ENCODE data around the gene CDKAL1.

Gene CDKAL1

DNA sequence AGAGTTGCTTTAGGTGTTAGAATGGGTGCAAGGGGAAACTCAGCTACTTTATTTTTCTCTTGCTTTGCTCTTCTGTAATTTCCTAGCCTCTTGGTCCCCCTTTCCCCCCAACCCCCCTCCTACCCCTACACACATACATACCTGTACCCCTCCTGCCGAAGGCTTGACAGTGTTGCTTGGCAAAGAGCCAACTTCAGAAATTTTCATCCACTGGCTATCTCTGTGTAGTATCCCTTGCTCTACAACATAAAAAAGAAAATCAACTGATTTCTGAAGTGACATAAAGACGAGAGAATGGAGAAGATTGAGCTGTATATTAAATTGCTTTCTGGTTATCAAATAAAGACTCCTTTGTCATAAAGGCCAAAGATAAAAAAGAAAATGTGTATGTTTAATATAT lies 561.2 kb downstream of the CDKAL1 start:
- no peak for DNase-seq

DNA sequence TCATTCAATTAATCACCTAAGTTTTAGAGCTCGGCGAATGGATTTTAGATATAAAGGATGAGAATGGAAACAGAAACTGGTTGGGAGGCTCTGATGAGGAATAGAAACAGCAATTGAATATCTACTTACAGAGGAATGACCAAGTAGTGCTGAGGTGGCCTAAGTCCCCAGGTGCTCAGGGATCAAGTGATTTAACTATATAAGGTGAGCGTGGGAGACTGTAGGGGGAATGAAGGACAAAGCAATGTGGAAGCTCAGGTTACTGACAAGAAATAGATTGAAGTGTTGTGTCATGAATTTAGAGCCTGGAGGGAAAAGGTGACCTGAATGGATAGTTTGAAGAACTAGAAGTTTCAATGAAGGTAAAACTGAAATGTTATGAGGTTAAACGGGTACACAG lies 563.9 kb downstream of the CDKAL1 start:
- no peak for DNase-seq

DNA sequence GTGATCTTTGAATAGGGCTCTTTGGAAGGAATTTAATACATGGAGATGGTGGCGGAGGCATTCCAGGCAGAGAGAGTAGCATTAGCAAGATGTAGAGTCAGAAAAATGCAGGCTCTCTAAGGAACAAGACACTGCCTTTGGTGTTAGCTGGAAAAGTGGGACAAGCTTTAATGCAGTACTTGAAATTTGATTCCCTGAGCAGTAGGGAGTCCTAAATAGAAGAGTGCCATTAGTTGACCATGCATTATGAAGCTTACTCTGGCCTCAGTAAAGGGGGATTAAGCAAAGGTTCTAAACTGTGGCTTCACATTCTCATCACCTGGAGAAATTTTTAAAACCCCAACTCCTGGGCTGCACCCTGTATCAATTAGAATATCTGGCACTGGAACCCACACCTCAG lies 564.5 kb downstream of the CDKAL1 start:
- DNase-seq, result no peak

DNA sequence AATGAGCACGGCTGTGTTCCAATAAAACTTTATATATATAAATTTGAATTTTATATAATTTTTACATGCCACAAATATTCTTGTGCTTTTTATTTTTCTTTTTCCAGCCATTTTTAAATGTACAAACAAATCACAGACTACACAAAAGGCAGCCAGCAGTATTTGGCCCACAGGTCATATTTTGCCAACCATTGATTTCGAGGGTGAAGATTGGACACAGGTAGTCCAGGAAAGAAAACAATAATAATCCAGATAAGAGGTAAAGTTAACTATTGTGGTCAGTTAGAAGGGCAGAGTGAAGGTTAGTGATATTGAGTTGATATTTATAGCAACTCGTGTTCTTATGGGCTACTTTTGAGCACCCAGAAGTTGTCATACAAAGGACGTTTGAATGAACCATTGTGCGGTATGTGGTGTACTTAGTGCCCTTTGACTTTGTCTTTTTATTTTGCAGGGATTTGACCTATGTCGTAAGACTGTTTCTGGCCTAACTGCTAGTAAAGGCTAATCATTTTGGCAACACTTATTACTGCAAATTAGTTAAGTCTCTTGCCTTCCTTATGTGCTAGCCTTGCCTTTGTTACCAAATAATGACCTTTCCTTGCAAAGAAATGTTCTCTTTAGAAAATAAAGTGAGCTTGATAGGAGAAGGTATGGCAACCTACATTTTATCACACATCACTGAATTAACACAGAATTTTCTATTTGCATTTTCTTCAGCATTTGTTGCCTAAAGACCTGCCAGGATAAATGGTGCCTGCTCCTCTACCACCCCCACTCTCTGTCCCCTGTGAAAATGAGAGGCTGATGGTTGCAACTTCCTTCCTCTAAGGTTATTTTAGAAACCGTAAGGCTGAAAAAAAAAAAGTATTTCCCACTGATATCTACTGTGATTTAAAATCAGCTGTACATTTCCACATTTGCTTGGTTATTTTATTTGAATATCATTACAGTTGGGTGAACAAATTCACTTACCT lies 565.4 kb downstream of the CDKAL1 start:
- DNase-seq, result no peak

DNA sequence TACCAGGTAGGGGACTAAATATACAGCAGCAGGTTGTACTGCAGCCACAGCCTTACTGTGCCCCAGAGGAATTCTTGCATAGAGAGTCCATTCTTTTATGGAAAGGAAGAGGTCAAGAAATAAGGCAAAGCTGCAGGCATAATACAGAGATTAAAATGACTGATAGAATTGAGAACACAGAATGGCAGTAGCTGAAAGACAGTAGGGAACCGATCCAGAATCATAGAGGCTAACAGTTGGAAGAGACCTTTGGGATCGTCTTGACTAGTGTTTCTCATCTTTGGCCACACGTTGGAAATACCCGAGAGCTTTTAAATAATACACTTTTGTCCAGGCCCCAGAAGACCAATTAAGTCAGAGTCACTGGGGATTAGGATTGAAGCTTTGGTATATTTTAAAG lies 566.7 kb downstream of the CDKAL1 start:
- no peak for DNase-seq

DNA sequence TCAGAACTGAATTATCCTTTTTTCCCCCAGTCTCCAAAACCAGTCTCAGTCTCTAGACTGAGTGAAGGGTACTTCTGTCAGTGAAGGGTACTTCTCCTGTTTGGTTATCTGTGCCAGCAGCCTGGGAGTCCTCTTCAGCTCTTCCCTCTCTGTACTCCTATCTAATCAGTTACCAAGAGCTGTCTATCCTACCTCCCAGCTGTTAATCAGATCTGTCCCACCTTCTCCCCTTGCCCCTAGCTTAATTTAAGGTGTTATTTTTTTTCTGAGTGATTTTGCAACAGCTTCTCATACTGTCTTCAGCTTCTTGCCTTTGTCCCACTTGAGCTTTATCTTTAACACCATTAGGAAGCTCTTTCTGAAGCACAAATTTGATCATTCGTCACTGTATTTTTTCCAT lies 567.4 kb downstream of the CDKAL1 start:
- DNase-seq, result no peak

DNA sequence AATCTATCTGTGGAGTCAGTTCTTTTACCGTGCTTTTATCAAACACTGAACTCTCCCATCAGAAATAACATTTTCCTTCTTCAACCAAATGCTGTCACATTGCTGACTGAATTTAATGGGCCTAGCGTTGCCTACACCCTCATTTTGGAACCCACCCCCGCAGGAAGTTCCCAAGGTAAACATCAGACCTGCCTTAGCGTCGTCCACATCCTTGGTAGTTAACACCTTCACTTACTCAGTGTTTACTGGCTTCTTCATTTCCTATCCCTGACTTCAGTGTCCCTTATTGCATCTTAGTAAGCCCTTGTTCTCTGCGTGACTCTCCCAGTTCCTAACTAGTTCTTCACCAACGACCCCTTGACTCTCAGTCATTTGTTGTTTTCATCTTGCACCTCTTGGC lies 567.9 kb downstream of the CDKAL1 start:
- no peak for DNase-seq

DNA sequence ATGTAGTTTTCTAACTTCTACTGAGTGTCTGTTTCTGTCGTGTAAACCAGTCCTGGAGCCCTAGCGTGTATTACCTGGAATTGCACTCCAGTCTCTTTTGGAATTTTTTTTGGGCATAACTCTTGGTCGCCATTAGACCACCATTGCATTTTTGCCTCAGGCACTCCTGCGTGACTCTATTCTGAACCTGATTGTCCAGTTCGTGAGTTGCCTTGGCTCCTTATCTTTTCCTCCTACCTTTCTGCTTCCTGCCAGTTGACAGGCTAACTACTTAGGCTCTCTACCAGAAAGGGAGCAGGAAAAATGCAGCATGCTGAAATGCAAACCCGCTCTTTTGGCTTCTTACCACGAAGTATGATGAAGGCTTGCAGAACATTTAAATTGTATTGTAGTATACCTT lies 568.4 kb downstream of the CDKAL1 start:
- no peak for DNase-seq

DNA sequence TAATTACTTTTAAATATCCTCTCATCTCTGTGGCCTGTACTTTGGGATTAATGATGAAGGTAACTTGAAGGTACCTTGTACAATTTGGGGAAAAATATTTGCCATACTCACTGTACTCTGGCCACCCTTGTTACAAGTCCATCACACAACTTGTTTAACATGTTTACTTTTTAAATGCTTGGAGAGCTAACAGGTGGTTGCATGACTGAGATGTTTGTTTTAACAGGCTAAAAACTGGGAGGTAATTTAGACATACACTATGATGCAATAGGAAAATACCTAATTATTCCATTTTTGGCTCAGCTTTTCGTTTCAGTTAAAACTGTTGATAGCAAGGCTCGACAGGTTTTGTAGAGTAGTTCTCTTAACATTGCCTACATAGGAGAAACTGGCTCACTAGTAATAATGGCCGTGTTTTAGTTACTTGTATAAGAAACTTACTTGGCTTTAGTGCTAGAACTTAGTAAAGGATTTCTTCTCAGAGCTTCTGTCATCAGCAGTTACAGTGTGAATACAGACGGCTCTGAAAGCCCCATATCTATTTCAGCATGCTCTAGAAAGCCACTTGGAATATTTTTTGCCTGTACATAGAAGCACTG lies 569.5 kb downstream of the CDKAL1 start:
- no peak for DNase-seq

DNA sequence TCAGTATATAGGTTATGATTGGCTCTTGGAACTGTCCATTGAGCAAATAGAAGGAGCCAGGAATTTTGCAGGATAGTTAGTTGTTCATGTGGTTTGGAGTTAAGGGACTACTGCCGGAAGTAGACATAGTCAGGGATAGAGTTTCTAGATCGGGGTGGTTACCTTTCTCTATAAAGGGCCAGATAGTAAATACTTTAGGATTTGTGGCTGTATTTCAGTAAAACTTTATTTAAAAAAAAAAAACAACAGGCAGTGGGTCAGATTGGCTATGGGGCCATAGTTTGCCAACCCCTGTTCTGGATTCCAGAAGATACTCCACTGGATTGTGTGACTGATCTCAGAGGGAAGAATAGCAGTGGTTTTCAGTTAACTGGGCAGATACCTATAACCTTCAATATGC lies 570.0 kb downstream of the CDKAL1 start:
- no peak for DNase-seq

DNA sequence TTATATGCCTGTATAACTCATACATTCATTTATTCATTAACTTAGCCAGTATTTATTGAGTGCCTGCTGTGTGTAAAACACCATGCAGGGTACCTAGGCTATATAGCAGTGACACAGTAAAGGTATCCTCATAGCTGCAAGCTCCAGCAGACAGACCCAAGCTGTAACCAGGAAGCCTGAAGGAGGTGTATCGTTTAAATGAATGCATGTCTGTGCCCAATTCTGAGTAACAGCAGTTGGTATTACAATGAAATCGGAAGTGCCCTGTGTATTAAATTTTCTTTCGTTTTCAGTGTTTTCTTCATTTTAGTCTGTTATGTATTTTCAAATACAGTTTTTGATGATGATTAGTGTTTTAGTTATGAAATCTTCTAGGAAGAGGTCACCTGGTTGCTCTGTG lies 573.5 kb downstream of the CDKAL1 start:
- no peak for DNase-seq

DNA sequence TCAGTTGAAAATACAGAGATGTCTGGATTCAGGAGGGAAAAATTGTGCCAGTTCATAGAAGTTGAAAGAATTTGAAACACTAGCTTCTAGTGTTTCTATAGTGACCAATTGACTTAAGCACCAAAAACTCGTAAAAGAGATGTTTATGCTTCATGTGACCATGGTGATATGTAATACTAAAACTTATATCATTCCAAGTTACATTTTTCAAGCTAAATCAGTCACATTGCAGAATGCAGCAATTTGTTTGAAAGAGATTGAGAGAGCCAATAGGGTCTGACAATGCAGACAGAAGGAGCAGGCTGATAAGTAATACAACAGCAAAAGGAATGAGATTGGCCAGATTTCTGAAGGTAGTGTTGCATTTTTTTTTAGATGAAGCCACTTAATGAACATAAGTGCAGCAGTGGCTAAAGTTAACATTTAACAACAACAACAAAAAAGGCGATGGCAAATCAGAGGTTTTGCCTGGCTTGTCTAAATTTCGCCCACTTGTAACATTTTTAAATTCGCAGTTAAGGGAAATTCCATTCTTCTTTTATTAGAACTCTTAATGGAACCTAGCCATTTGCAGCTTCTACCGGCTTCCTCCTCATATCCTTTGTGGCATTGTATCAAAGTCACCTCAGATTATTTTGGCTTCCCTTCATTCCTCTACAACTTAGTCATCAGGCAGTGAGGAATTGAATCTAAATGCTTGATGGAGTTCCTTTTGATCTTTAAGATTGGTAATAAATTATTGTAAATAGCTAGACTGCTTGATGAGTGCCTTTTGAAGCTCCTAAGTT lies 575.3 kb downstream of the CDKAL1 start:
- DNase-seq, result no peak

DNA sequence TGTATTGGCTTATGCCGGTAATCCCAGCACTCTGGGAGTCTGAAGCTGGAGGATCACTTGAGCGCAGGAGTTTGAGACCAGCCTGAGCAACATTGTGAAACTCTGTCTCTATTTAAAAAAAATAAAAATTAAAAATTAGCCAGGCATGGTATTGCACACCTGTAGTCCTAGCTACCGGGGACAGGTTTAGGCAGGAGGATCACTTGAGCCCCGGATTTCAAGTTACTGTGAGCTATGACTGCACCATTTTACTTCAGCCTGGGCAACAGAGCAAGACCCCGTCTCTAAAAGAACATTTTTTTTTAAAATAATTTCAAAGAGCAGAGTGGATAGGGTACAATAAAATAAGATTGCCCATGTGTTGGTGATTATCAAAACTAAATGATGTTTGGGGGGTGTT lies 576.4 kb downstream of the CDKAL1 start:
- DNase-seq, result no peak

DNA sequence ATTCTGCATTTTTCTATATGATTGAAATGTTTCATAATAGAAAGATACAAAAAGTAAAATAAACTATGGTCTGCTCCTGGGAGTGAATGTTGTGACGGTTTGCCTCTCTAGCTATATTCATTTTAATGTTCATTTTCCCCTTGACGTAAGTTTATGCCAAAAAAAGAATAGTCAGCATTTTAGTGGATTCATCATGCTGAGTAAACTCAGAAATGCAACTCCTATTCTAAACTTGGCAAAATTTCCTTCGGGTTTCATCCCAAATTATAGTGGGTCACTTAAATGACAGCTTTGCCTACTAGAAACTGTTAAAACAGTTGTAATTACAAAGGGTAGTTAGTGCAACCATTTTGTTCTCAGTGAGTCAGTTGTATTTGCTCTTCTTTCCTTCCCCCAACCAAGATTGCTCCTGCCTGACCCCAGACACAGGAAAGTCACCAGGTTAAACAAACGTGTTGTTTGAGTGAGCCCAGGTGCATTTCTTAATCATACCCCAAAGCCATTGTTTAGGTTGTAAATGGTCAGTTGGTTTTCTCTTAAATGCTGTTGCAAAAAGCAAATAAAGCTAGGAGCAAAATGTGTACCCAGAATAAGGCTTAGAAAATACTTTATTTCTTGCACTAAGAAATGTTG lies 577.0 kb downstream of the CDKAL1 start:
- DNase-seq, result no peak

DNA sequence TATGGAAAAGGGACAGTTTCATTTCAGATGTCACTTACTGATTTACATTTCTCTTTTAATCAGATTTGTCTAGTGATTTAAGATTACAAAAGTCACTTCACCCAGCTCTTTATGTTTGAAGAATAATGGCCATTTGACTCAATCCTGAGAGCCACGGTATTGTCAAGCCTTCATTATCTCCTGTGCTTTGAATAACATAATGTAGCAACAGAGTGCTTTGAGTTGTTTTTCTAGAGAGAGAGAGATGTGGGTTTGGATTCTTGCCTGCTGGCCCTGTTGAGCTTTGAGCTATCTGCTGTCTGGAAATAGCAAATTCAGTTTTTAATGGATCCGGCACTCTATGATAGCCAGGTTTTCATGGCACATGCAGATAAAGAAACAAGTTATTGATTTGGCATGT lies 580.9 kb downstream of the CDKAL1 start:
- DNase-seq, result no peak

DNA sequence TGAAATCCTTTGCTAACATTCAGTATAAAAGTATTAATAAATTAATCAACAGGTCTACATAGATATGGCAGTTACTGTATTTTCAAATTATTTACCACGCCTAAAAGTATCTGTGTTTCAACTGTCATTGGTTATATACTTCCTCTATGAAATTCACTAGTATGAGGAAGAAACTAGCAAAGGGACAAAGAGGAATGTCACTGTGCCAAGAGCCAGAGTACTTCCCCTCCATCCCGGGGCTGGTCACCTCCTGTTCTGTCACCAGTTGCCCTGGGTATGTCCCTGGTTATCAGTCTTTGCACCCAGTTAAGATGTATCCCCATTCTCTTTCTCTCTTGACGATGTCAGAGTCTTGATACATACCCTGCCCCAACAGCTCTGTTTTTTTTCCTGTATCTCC lies 582.5 kb downstream of the CDKAL1 start:
- no peak for DNase-seq

DNA sequence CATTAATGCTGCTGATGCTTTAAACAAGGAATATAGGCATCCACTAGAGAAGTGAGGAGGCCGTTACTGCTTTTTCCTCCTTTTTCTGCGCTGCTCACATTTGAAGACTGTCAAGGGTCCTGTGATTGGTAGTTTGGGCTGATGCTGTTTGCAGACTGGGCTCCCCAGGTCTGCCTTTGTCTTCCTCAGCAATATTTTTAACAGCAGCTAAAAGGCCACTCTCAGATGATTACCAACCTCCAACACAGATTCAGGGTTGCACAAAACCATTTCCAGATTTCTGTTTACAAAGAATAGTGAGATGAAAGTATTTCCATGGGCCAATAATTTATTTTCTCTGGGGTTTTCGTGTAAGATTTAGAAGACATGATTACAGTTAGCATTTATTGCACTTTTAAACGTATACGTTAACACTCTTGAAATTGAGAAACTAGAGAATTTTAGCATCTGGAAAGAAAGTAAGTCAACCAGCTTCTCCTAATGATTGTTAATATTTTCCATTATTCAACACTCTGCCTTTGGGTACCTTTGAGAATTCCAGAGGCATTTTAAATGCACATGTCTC lies 584.0 kb downstream of the CDKAL1 start:
- no peak for DNase-seq

DNA sequence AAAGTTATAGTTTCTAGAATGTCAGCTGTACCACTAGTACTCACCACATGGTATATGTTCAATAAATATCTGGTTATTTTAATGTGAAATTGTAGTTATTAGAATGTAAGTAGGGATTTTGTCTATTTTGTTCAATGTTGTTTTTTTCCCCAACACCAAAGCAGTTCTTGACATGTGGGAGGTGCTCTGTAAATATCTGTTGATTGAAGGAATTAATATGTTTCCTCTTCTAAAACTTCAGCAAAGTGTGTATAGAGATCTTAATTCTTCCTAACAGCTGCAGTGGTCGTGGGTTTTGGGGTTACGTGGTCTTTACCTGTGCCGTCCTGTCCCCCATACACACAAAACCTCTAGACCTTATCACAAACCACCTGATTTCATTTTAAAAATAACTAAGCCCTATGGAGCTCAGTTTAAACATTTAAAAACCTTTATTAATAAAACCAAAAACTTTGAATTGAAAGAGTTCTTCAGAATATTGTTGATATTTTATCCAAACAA lies 587.4 kb downstream of the CDKAL1 start:
- no peak for DNase-seq

DNA sequence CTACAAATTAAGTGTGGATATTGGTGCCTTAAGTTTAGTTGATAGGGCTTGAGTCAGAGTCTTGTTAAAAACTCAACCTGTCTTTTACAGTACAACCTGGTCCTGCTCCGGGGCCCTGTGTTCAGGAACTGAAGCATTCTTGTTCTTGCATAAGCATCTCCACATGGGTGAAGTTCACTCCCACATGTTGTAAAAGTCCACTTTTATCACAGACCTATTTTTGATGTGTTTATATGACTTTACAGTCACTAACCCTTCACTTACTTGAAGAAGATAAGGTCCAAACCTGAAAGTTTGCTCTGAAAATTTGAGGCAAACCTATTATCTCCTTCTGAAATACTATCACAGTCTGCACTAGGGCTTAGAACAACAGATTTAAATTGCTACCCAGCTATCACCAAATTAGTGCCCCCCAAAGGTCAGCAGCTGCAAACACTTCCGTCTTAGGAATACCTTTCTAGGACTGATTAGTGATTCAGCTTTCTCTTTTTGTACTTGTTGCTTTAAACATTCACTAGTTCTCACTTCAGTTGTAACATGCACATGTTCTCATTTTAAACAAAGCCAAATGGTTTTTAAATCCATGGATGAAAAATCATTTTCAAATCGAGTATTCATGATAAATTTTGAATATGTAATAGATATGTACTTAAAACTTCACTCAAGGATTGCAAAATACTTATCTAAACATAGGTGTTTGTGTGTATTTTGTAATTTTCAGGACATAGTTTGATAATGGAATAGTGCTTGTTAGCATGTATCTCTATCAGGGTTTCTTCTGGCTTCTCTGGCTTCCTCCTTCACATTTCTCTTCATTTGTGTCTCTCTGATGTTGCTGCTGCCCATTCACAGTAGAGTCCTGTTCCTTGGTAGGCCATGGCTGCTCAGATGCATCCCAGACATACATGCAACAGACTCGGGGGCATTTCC lies 589.5 kb downstream of the CDKAL1 start:
- no peak for DNase-seq

DNA sequence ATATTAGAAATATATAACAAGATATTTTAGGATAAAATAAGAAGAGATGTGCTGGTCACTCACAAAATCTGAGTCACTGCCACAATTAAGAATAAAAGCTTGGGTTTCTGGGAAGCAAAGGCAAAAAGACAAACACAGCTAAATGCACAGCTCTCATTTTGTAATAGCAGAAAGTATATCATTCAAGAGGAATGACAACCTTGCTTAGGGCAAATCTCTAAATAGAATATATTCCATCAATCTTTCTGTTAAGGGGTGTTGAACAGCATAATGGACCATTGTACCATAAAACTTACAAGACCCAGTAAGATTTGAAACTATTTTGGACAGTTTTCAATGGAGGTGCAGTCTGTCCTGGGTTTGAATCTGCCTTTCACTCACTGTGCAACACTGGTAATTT lies 594.3 kb downstream of the CDKAL1 start:
- DNase-seq, result no peak

DNA sequence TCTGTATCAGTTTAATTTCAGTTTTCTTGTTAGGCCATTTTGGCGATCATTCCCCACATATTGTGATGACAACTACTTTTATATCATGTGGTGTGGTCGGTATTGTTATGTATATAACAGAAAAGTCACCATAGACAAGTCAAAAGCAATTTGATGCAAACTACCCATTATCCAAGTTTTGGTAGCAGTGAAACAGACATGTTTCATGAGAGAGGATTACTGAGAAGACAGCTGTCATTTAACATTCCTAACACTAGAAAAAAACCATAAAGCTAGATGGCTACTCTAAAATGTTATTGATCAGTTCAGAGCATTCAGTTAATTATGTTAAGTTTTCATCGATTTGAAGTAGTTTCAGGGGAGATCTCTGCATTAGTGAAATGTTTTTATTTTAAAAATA lies 597.1 kb downstream of the CDKAL1 start:
- DNase-seq, result no peak

DNA sequence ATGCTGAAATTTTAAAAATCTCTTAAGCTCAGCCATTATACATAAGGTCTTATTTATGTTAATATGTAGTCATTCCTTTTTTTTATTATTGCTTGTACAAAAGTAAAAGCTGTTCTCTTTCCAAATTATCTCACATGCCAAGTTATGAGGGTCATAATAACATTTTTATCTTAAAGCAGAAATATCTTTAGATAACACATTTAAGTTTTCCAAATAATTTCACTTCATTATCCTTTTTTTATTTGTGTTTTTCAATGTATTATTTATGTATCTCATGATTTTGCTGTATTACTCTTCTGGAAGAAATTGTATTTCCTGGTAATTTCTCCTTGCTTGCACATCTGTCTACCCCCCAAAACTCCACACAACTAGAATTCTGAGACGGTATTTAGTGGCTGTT lies 598.2 kb downstream of the CDKAL1 start:
- DNase-seq, result no peak
